ENCODE data around the gene TEX2.

The TEX2 gene

DNA sequence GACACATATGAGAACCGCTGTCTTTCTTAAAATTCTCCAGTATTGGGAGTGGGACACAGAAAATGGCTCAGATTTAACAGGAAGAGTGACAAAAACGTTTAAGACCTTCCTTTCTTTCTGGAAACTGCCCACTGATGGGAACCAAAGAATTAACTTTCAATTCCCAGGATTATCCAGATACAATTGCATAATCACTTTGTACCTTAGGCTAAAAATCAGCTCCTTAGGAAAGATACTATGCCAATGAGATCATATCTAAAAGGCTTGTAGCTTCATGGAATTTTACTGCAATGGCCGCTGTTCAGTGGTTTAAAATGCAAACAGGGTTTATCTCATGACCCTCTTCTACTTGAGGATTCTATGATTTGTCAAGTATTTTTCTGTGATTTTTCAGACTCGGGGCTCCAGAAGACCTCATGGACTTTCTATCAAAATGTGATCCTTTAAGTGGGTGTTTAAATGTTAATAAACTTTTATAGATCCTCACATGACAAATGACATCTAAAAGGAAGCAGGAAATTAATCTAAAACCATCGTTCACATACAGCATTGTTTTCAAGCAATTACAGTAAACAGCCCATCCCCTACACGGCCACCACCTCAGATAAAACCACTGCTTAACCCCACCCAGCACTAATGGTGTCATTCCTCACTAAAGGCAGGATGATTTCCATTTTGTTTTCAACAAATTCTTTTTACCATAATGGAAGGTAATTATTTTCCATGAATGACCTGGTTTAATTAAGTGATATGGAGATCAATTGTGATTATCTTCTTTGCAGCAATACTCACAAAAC is 101.5 kb downstream of the TEX2 start:
- TF ChIP-seq, protein P1, sequence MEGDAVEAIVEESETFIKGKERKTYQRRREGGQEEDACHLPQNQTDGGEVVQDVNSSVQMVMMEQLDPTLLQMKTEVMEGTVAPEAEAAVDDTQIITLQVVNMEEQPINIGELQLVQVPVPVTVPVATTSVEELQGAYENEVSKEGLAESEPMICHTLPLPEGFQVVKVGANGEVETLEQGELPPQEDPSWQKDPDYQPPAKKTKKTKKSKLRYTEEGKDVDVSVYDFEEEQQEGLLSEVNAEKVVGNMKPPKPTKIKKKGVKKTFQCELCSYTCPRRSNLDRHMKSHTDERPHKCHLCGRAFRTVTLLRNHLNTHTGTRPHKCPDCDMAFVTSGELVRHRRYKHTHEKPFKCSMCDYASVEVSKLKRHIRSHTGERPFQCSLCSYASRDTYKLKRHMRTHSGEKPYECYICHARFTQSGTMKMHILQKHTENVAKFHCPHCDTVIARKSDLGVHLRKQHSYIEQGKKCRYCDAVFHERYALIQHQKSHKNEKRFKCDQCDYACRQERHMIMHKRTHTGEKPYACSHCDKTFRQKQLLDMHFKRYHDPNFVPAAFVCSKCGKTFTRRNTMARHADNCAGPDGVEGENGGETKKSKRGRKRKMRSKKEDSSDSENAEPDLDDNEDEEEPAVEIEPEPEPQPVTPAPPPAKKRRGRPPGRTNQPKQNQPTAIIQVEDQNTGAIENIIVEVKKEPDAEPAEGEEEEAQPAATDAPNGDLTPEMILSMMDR (conservative IDR thresholded peaks at IDR 0.05; ENCODE audit: control insufficient read depth, insufficient read depth, low read depth, low read length) = no peak
- H3K4me3 ChIP-seq (ENCODE audit: control insufficient read depth, low read depth, low read length) = no peak overlapping the region
- no peak for DNase-seq (ENCODE audit: low read depth)

GRCh38 chr17:64160378-64160777 is 102.7 kb downstream of the TEX2 start:
- TF ChIP-seq, protein P1 (conservative IDR thresholded peaks at IDR 0.05; ENCODE audit: control insufficient read depth, insufficient read depth, low read depth, low read length) = no peak
- peak; percentile 88 for DNase-seq (ENCODE audit: low read depth)
- no peak overlapping the region for H3K4me3 ChIP-seq (ENCODE audit: control insufficient read depth, low read depth, low read length)

DNA sequence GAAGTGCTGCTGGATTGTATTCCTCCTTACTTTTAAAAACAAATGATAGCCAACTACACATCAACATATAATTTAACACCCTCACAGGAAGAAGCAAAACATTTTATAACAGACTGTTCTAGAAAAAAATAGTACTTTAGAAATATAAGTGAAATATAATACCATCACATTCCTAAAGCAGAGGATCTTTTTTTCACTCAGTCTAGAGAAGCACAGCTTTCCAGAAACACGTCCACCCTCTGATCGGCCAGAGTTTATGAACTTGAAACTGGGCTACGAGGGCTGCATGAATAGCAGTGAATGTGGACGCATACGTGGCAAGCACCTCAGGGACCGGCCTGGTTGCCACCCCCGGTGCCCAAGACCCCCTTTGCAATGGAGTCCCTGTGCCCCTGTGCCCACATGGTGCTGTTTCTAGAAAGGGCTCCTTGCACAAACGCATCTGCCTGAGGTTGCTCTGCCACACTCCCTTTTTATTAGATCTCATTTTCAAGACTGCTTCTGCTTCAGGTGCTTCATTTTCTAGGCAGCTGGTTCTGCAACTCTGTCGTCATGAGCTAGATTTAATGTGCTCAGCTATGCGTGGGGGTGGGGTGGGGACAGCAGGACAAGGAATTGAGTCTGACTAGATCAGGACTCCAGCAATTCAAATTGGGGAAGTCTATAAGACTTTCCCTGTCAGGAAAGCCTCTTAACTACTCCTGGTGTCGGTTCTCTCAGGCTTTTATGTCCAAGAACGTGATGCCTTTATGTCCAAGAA is 104.0 kb downstream of the TEX2 start:
- H3K4me3 ChIP-seq (ENCODE audit: control insufficient read depth, low read depth, low read length) = no peak overlapping the region
- no peak for DNase-seq (ENCODE audit: low read depth)

DNA sequence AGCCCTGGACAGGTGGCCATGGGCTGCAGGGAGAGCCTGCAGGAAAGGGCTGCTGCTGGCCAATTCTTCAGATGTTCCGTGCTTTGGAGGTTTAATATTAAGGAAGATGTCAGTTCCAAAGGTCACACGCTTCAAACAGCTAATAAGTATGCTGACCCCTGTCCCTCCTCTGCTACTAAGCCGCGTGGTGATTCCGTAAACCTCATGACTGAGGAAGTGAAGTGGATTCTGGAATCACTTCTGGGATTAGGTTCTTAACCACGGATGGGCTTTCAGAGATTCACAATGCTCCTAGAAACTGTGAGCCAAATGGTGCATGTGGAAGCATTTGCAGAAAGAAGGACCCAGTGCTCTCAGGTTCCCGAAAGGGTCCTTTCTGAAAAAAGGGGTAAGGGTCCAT is 104.7 kb downstream of the TEX2 start:
- TF ChIP-seq, protein P1 (conservative IDR thresholded peaks at IDR 0.05; ENCODE audit: control insufficient read depth, insufficient read depth, low read depth, low read length) = no peak
- no peak for DNase-seq (ENCODE audit: low read depth)
- no peak overlapping the region for H3K4me3 ChIP-seq (ENCODE audit: control insufficient read depth, low read depth, low read length)

More for the DNA sequence above, 104.0 kb downstream of the TEX2 start:
- TF ChIP-seq, protein P1 (conservative IDR thresholded peaks at IDR 0.05; ENCODE audit: control insufficient read depth, insufficient read depth, low read depth, low read length) = no peak

DNA sequence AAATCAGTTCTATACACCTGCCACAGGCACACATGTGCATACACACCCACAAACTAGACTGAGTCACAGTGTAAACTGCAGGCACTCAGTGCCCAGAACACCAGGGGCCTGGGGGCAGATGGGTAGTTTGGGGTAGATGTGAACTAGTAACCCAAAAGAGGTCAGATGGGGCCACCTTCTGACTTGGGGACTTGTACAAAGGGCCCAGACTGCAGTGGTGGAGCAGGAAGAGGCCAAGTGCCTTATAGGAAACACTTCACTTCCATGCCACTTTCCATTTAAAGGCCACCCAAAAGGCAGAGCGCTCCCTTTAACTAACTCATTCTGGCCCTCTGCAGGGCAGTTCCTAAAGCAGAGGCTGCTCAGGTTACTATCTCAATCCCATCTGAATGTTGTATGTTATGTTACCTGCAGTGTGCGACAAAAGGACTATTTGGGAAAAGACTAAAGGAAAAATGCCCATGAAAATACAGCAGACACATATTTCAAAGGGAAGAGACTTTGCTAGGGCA is 105.3 kb downstream of the TEX2 start:
- no peak overlapping the region for H3K4me3 ChIP-seq (ENCODE audit: control insufficient read depth, low read depth, low read length)
- no peak for DNase-seq (ENCODE audit: low read depth)
- TF ChIP-seq, protein P1 (conservative IDR thresholded peaks at IDR 0.05; ENCODE audit: control insufficient read depth, insufficient read depth, low read depth, low read length) = no peak

GRCh38 chr17:64156670-64157069 is 106.4 kb downstream of the TEX2 start:
- TF ChIP-seq, protein P1 (conservative IDR thresholded peaks at IDR 0.05; ENCODE audit: control insufficient read depth, insufficient read depth, low read depth, low read length) = no peak
- DNase-seq (ENCODE audit: low read depth) = no peak
- no peak overlapping the region for H3K4me3 ChIP-seq (ENCODE audit: control insufficient read depth, low read depth, low read length)

Data from fibroblast of mammary gland (primary cell).